RWPE1 (cell line): ENCODE data around the gene P3H3.

Experiments used
- CTCF ChIA-PET: fragments of 350-600 bp; sonication (Branson Sonifier 250); formaldehyde crosslinking; extraction: SDS; loops from one replicate; lab custom pipeline; 2021; lab: Yijun Ruan, JAX
- POLR2A ChIA-PET: fragments of 400-600 bp; formaldehyde crosslinking; extraction: SDS; loops from one replicate; lab custom pipeline; 2020; ENCODE audit warnings: antibody characterized with exemption; ENCODE audit not compliant: low non-redundant PET; lab: Yijun Ruan, JAX
- DNase-seq: peaks from one replicate; pipeline ENCODE4 v3.0.0; 2012; ENCODE audit warnings: low spot score
- H3K27ac ChIP-seq: fragments of 450-650 bp; 2 replicates; pipeline ENCODE4 v1.5.1; 2017
- TF ChIP-seq, protein P1 (sequence below): fragments of 450-650 bp; conservative IDR thresholded peaks from 2 replicates; pipeline ENCODE4 v1.5.1; 2017; ENCODE audit warnings: low read depth, mild to moderate bottlenecking

The P3H3 gene

DNA sequence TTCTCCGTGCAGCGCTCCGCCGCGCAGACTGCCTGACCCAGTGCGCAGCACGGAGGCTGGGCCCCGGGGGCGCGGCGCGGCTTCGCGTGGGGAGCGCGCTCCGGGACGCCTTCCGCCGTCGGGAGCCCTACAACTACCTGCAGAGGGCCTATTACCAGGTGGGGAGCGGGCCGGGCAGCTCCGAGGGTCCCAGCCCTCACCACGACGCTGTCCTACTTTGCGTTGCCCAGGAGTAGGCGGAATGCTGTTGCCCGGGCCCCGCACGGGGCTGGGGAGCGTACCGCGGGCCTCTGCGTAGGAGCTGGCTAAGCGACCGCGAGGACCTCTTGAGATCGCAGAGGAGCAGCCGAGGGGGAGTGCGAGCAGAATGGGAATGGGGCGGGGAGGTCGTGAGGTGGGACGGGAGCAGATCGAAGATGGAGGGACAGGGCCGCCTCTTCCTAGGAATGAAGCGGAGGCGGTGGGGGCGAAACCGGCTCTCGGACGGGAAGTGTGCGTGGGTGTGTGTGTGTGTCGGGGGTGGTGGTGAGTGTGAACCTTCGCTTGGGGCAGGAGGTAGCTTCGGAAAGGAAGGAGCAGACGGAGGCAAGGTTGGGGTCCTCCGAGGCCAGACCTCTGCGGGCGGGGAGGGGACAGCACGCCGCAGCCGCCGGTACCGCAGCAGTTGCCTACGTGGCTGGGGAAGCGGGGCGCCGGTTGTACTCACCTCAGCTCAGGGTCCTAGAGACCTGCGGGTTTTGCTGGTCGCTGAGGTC is 751 bp downstream of the P3H3 start:
- POLR2A ChIA-PET, result no interaction called here
- peak overlapping the region; percentile 78 for H3K27ac ChIP-seq
- no peak for DNase-seq

DNA sequence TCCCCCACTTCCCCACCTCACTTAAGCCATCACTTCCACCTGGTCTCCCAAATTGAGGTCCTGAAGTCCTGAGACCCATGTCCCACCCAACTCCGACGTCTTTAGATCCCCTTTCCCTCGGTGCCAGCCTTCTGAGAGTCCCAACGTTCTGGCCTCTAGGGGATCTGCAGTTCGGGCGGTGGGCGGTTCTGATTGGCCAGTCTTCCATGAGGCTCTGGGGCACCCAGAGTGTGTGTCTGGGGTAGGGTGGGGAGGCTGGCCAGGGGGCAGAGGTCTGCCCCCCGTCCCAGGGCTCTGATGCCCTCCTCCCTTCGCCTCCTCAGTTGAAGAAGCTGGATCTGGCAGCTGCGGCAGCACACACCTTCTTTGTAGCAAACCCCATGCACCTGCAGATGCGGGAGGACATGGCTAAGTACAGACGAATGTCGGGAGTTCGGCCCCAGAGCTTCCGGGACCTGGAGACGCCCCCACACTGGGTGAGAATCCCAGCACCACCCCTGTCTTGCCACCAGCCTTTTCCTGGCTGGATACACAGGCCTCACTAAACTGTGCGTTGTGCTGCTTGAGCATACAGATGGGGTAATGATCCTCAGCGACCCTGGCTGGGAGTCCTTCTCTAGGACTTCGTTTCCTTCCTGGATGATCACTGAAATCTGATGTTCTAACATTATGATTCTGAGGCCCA is 1.5 kb downstream of the P3H3 start:
- CTCF ChIA-PET, result interaction anchor here (0.8 to 1.4 kb wide), 4 partner anchors 17 to 58 kb away, joined by 3 to 4 read pairs (median 3); partner anchors contain the start of gene LAG3
- TF ChIP-seq, protein P1, sequence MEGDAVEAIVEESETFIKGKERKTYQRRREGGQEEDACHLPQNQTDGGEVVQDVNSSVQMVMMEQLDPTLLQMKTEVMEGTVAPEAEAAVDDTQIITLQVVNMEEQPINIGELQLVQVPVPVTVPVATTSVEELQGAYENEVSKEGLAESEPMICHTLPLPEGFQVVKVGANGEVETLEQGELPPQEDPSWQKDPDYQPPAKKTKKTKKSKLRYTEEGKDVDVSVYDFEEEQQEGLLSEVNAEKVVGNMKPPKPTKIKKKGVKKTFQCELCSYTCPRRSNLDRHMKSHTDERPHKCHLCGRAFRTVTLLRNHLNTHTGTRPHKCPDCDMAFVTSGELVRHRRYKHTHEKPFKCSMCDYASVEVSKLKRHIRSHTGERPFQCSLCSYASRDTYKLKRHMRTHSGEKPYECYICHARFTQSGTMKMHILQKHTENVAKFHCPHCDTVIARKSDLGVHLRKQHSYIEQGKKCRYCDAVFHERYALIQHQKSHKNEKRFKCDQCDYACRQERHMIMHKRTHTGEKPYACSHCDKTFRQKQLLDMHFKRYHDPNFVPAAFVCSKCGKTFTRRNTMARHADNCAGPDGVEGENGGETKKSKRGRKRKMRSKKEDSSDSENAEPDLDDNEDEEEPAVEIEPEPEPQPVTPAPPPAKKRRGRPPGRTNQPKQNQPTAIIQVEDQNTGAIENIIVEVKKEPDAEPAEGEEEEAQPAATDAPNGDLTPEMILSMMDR, result no peak
- H3K27ac ChIP-seq, result peak overlapping the region; percentile 78
- POLR2A ChIA-PET, result no interaction called here
- DNase-seq, result no peak

More for the DNA sequence above, 751 bp downstream of the P3H3 start:
- CTCF ChIA-PET, result interaction anchor here (0.7 to 1.4 kb wide), 3 partner anchors 18 to 57 kb away, joined by 3 to 4 read pairs (median 3); partner anchors contain the start of gene LAG3
- TF ChIP-seq, protein P1, result no peak

DNA sequence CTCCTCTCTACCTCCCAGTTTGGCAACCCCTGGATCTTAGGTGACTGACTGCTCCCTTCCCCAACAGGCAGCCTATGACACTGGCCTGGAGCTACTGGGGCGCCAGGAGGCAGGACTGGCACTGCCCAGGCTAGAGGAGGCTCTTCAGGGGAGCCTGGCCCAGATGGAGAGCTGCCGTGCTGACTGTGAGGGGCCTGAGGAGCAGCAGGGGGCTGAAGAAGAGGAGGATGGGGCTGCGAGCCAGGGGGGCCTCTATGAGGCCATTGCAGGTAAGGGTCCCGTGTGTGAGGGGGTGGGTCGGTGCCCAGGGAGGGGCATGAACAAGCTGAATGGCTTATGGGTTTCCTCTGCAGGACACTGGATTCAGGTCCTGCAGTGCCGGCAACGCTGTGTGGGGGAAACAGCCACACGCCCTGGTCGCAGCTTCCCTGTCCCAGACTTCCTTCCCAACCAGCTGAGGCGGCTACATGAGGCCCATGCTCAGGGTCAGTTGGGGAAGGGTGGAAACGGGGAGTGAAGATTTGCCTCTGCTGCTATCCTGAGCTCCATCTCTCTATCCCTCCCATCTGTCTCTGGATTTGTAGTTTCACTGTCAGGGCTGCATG is 2.2 kb downstream of the P3H3 start:
- ChIA-PET POLR2A (no interaction called here), CTCF (interaction anchor here (0.8 to 1.4 kb wide), 3 partner anchors 16 to 58 kb away, joined by 3 to 4 read pairs (median 3); partner anchors contain the start of gene LAG3)
- DNase-seq, result no peak
- H3K27ac ChIP-seq, result peak overlapping the region; percentile 78; the same call in 1 of the 2 replicates
- TF ChIP-seq, protein P1, result no peak

- ChIA-PET POLR2A (no interaction called here), CTCF (interaction anchor here (1.2 kb wide), 1 partner anchor 16 kb away, joined by 3 read pairs; no protein-coding TSS in a partner anchor)
- no peak for DNase-seq
- H3K27ac ChIP-seq, result no peak overlapping the region; the same call in 1 of the 2 replicates
- TF ChIP-seq, protein P1, result no peak
These were observed 2.8 kb downstream of the P3H3 start for GRCh38 chr12:6830999-6831398.

DNA sequence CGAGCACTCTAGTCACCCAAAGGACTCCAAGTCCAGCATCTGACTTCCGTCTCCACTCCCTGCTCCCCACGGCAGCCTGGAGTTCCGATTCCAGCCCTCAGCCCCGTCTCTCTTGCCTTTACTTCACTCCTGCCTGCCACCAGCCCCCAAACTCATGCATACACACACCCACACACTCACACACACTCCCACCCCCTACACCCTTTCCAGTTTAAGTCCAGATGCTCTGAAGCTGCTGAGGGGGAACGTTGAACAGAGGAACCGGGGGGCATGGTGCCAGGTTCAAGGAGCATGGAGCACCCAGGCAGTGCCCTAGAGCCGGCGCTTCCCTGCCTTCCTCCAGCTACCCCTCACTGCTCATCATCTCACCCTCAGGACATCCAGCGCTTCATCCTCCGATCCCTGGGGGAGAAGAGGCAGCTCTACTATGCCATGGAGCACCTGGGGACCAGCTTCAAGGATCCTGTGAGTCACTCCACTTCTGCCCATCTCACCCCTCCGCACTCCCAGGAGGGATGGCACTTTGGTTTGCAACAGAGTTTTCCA is 3.3 kb downstream of the P3H3 start:
- DNase-seq, result no peak
- ChIA-PET POLR2A (no interaction called here), CTCF (interaction anchor here (1.3 kb wide), 1 partner anchor 79 kb away, joined by 4 read pairs; the partner anchor contains the start of gene MLF2)
- peak overlapping the region; percentile 13; the same call in 1 of the 2 replicates for H3K27ac ChIP-seq
- TF ChIP-seq, protein P1, result no peak
